ENCODE data around the gene RNF212B.

GRCh38 chr14:23285530-23286019, 47.8 kb downstream of the RNF212B start:
- no peak for TF ChIP-seq CTCF (IDR thresholded peaks at IDR 0.05)
- TF ChIP-seq POLR2A (IDR thresholded peaks at IDR 0.05), result no peak

Measured in adrenal gland (tissue), 5 donors.